Spleen (tissue), 7 donors: Measurements from ENCODE around the gene RGPD3.

Source experiments
- POLR2A ChIP-seq, 3 donors: fragments of 450-650 bp; IDR thresholded peaks; one replicate each; pipeline ENCODE4 v1.5.1; 2017; ENCODE audit warnings: antibody characterized with exemption in 3 of 3, mild to moderate bottlenecking in 1 of 3
- POLR2AphosphoS5 ChIP-seq, 3 donors: sonication (generic); formaldehyde crosslinking; IDR thresholded peaks; one replicate each; pipeline ENCODE4 v1.5.1; 2017; ENCODE audit warnings: antibody characterized with exemption in 3 of 3
- TF ChIP-seq, protein P1 (sequence below), 11 experiments: fragments of 200-600 bp in 7 of 11; fragments of 450-650 bp in 4 of 11; sonication (generic) in 4 of 11; IDR thresholded peaks in 8 of 11; conservative IDR thresholded peaks in 3 of 11; 1 replicate in 7 of 11; 2 replicates in 4 of 11; pipeline versions ENCODE4 v1.4.0 to v1.8.0; 2016 to 2021; ENCODE audit warnings: antibody characterized with exemption in 11 of 11, inconsistent platforms in 4 of 11, mild to moderate bottlenecking in 1 of 11
- donor health status: DM: no; HTN: no; CAD: no; lungs with moderate emphysema.
- donor health status: DM: no; HTN: no; CAD: no.
- donor health status: DM: no; HTN: no; CAD: no.

DNA sequence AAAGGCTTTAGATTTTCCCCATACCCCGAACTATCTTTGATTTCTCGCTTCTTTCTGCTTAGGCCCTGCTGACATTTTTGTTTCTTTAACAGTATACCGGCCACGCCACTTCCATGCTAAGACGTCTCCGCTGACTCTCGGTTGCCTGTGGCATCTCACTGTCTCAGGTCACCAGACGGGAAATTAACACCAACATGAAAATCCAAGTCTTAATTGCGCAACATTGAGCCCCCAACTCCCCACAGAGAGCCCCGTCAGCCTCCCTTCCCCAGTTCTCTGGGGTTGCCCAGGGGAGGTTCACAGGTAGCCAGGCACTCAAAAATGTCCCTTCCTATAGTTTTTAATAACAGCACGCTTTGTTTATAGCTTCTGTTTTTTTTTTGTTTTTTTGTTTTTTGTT, 49.1 kb upstream of the RGPD3 start:
- TF ChIP-seq POLR2AphosphoS5 (IDR thresholded peaks at IDR 0.05) (no peak), POLR2A (IDR thresholded peaks at IDR 0.05) (no peak)
- TF ChIP-seq, protein P1, sequence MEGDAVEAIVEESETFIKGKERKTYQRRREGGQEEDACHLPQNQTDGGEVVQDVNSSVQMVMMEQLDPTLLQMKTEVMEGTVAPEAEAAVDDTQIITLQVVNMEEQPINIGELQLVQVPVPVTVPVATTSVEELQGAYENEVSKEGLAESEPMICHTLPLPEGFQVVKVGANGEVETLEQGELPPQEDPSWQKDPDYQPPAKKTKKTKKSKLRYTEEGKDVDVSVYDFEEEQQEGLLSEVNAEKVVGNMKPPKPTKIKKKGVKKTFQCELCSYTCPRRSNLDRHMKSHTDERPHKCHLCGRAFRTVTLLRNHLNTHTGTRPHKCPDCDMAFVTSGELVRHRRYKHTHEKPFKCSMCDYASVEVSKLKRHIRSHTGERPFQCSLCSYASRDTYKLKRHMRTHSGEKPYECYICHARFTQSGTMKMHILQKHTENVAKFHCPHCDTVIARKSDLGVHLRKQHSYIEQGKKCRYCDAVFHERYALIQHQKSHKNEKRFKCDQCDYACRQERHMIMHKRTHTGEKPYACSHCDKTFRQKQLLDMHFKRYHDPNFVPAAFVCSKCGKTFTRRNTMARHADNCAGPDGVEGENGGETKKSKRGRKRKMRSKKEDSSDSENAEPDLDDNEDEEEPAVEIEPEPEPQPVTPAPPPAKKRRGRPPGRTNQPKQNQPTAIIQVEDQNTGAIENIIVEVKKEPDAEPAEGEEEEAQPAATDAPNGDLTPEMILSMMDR (IDR thresholded peaks at IDR 0.05 in 8 of 11, conservative IDR thresholded peaks at IDR 0.05 in 3 of 11): no peak
